Measurements from ENCODE around the gene SLC16A7. TPM values are rescaled to one million over a fixed set of nuclear protein-coding genes. Genes with fewer than 3 reads are reported as not detected.
"Not testable (repeated sequence)": the region's sequence is repeated elsewhere in the genome, so short reads cannot be mapped to it uniquely, and the experiment has no call there.

SLC16A7 gene
- total RNA-seq, 1 donor = 170 TPM

DNA sequence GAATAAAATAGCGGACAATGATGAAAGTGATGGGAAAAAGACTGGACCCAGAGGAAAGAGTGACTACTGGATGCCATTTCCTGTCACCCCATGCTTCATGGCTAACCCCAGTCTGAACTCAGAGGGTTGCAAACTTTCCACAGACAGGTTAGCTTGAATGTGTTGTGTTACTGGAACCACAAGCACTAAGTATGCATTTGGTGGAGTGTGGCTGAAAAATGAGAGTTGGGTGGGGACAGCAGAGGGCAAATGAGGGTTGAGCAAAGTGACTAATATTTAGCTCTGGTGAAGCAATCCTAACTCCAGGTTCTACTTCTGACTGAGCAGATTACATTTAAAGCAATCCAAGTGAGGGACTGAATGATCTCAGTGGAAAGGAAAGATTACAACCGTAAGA lies 1.6 kb downstream of the SLC16A7 start:
- peak overlapping the region; percentile 73 for H3K4me3 ChIP-seq (ENCODE audit: low read depth, low read length)
- peak; percentile 98 for DNase-seq (ENCODE audit: low read depth)
- no peak for TF ChIP-seq CTCF (IDR thresholded peaks at IDR 0.05; ENCODE audit: insufficient read depth, low read length)

DNA sequence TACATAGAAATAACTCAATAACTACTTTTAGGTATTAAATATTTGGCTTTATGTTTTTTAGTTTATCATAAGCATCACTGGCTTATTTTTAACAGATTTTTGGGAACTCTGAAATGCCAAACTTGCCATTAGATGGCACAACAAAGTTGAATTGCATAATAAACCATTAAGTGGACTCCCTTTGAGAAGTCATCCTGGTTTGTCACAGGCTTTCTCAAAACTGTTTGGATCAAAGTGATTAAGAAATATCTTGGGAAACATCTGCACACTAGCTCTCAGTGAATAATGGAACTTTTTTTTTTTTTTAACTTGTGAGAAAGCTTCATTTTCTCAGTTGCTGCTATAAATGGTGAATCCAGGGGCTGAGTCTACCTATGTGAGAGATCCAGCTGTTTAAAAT lies 4.3 kb downstream of the SLC16A7 start:
- peak; percentile 39 for DNase-seq (ENCODE audit: low read depth)
- no peak overlapping the region for H3K4me3 ChIP-seq (ENCODE audit: low read depth, low read length)
- no peak for TF ChIP-seq CTCF (IDR thresholded peaks at IDR 0.05; ENCODE audit: insufficient read depth, low read length)

DNA sequence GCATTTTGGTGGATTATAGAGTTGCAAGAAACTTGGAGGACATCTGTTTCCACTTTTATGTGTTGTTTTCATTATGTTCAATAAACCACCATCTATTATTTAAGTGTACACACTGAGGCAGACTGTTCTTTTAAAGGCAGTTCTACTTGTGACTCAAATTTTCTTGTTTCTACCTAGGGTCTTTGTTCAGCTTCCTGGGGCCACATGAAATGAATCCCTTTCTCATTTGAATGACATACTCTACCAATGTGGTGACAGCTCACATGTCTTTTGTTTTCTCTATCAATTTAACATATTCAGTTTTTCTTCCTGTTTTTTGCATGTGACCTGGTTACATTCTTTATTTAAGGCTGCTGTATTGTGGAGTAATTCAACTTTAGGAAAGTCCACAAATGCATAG lies 7.9 kb downstream of the SLC16A7 start:
- TF ChIP-seq CTCF (IDR thresholded peaks at IDR 0.05; ENCODE audit: insufficient read depth, low read length) = no peak
- no peak for DNase-seq (ENCODE audit: low read depth)
- H3K4me3 ChIP-seq (ENCODE audit: low read depth, low read length) = no peak overlapping the region

DNA sequence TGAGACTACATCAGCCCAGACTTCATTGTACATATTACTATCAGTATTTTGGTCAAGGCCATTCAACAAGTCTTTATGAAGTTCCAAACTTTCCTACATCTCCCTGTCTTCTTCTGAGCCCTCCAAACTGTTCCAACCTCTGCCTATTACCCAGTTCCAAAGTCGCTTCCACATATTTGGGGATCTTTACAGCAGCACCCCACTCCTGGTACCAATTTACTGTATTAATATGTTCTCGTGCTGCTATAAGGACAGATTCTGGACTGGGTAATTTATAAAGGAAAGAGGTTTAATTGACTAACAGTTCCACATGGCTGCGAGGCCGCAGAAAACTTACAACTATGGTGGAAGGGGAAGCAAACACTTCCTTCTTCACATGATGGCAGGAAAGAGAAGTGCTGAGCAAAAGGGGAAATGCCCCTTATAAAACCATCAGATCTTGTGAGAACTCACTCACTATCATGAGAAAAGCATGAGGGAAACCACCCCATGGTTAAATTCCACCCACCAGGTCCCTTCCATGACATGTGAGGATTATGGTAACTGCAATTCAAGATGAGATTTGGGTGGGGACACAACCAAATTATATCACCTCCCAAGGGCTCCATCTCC lies 17.1 kb downstream of the SLC16A7 start:
- not testable (repeated sequence) for DNase-seq (ENCODE audit: low read depth); H3K4me3 ChIP-seq (ENCODE audit: low read depth, low read length)

DNA sequence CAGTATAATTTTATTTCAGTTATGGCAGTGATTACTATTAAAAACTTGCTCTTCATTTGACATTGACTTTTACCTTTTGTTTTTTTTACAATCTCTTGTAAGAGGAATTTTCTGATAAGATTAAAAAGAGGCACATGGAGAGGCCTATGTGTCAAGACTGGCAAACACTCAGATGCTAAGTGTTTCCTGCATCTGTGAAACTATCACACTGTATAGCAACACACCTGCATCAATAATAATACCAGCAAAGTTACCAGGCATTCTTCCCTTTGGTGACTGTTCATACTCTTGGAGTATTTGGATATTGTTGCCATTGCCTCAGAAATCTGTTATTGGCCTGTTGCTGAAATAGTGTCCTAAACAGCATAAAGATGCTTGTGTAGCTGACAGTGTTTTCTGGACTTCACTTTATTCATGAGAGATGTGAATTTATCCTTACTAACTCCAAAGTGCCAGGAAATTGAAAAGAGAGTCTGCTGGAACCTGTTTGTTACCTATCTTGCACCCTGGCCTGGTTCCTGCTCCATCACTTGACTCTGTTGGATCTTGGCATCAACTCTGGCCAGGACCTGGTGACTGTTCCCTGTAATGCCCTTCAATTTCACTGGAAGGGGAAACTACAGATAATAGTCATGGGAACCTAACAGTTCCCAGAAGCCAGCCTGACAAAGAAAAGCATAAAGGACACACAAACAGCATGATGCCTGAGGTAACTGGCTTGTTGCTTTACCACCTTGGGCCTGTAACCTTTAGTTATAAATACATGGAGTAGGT lies 19.8 kb downstream of the SLC16A7 start:
- DNase-seq (ENCODE audit: low read depth) = no peak
- no peak for TF ChIP-seq CTCF (IDR thresholded peaks at IDR 0.05; ENCODE audit: insufficient read depth, low read length)
- no peak overlapping the region for H3K4me3 ChIP-seq (ENCODE audit: low read depth, low read length)

- H3K4me3 ChIP-seq (ENCODE audit: low read depth, low read length) = no peak overlapping the region
- DNase-seq (ENCODE audit: low read depth) = no peak
- no peak for TF ChIP-seq CTCF (IDR thresholded peaks at IDR 0.05; ENCODE audit: insufficient read depth, low read length)
Observed at GRCh38 chr12:59619461-59620240, 23.8 kb downstream of the SLC16A7 start.

DNA sequence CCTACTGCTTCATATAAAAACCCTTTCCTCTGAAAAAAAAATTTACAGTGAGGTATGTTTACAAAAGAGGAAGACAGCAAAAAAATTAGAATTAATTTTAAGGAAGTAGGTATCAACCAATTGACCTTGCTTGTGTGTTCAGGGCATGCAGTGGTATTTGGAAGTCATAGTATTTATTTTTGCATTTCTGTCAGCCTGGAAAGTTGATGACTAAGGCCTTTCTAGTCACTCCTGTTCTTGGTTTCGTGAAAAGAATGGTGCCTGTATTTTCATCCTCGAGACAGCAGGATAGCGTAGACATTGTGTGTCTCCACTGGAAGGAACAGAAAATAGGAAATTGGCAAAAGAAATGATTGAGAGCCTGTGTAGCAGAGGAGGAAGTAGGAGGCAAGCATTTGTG lies 24.5 kb downstream of the SLC16A7 start:
- DNase-seq (ENCODE audit: low read depth) = no peak
- no peak for TF ChIP-seq CTCF (IDR thresholded peaks at IDR 0.05; ENCODE audit: insufficient read depth, low read length)
- H3K4me3 ChIP-seq (ENCODE audit: low read depth, low read length) = no peak overlapping the region

Measured in fibroblast of the aortic adventitia (primary cell).